Hepatocyte (in vitro differentiated cells): ENCODE results near the gene PRKAR1A. TPM values are rescaled to one million over a fixed set of nuclear protein-coding genes. Genes with fewer than 3 reads are reported as not detected.

Source experiments
- DNase-seq: peaks from one replicate; pipeline ENCODE4 v3.0.0-alpha.2; 2016; ENCODE audit warnings: low spot score
- H2AFZ ChIP-seq: fragments of 200-600 bp; sonication (generic); 2 replicates; pipeline ENCODE4 v1.6.0; 2016; ENCODE audit warnings: antibody characterized with exemption, mild to moderate bottlenecking
- H3K27ac ChIP-seq: fragments of 200-600 bp; sonication (generic); 2 replicates; pipeline ENCODE4 v1.5.1; 2016; ENCODE audit warnings: mild to moderate bottlenecking
- H3K27me3 ChIP-seq: fragments of 200-600 bp; sonication (generic); 2 replicates; pipeline ENCODE4 v1.6.1; 2016
- H3K36me3 ChIP-seq: fragments of 200-600 bp; sonication (generic); replicated peaks from 2 replicates; pipeline ENCODE4 v1.5.1; 2016; ENCODE audit warnings: low read depth; ENCODE audit not compliant: insufficient read depth
- H3K4me1 ChIP-seq: fragments of 200-600 bp; sonication (generic); 2 replicates; pipeline ENCODE4 v1.5.1; 2016; ENCODE audit warnings: mild to moderate bottlenecking, moderate library complexity; ENCODE audit not compliant: insufficient read depth
- H3K4me2 ChIP-seq: fragments of 200-600 bp; sonication (generic); 2 replicates; pipeline ENCODE4 v1.6.0; 2016
- H3K4me3 ChIP-seq: fragments of 200-600 bp; sonication (generic); 2 replicates; pipeline ENCODE4 v1.5.1; 2016; ENCODE audit warnings: mild to moderate bottlenecking
- H3K79me2 ChIP-seq: fragments of 200-600 bp; sonication (generic); 2 replicates; pipeline ENCODE4 v1.6.0; 2017; ENCODE audit warnings: mild to moderate bottlenecking
- H3K9me2 ChIP-seq: fragments of 200-600 bp; sonication (generic); replicated peaks from 2 replicates; pipeline ENCODE4 v1.6.0; 2017; ENCODE audit warnings: mild to moderate bottlenecking; ENCODE audit not compliant: insufficient read depth
- H3K9me3 ChIP-seq: fragments of 200-600 bp; sonication (generic); 2 replicates; pipeline ENCODE4 v1.5.1; 2016; ENCODE audit warnings: low read depth, mild to moderate bottlenecking
- H4K20me1 ChIP-seq: fragments of 200-600 bp; sonication (generic); 2 replicates; pipeline ENCODE4 v1.6.0; 2016; ENCODE audit warnings: mild to moderate bottlenecking; ENCODE audit not compliant: insufficient read depth, poor library complexity, severe bottlenecking
- EZH2 ChIP-seq: fragments of 200-600 bp; sonication (generic); IDR thresholded peaks from 2 replicates; pipeline ENCODE4 v1.6.1; 2016; ENCODE audit warnings: antibody characterized with exemption, mild to moderate bottlenecking, borderline replicate concordance
- EZH2phosphoT487 ChIP-seq: fragments of 200-600 bp; sonication (generic); IDR thresholded peaks from one replicate; pipeline ENCODE4 v1.6.1; 2018; ENCODE audit warnings: antibody characterized with exemption, mild to moderate bottlenecking, low read depth, moderate library complexity; ENCODE audit not compliant: unreplicated experiment, severe bottlenecking
- WGBS: methylation state at CpG from one replicate; pipeline ENCODE4 v1.1.6; 2016; ENCODE audit warnings: low lambda C conversion rate; ENCODE audit errors: missing lambda C conversion rate; 5-methylcytosine and 5-hydroxymethylcytosine counted together
- polyA plus RNA-seq: library from polyadenylated mRNA; unstranded; fragments of >200 nt; fragmentation: Nextera tagmentation; extraction: Ambion mirVana; gene quantifications from 2 replicates; pipeline ENCODE4 v1.2.1, GENCODE V29; 2016
- total RNA-seq: library from RNA; depleted of rRNA; stranded (reverse); fragments of >200 nt; gene quantifications from 2 replicates; pipeline ENCODE4 v1.2.3, GENCODE V29; 2014
- TF ChIP-seq, protein P1 (sequence below): fragments of 200-600 bp; sonication (generic); IDR thresholded peaks from 2 replicates; pipeline ENCODE4 v1.5.1; 2016; ENCODE audit warnings: antibody characterized with exemption, mild to moderate bottlenecking; ENCODE audit not compliant: poor library complexity

The PRKAR1A gene
- total and polyA plus RNA-seq, 2 experiments from 2014 or later, result 182 to 253 TPM

DNA sequence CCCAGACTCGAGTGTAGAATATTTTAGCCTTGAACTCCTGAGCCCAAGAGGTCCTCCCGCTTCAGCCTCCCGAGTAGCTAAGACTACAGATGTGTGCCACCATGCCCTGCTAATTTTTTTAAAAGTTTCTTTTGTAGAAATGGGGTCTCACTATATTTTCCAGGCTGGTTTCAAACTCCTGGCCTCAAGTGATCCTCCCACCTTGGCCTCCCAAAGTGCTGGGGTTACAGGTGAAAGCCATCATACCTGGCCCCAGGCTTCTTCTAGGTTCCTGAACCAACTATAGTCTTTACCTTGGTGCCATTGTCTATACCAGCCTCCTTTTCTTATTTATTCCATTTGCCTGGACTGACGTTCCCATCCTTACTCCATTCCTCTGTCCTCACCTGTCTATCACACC is 17.1 kb upstream of the PRKAR1A start:
- 94% methylated on average over 4 of the region's 4 CpGs for WGBS

DNA sequence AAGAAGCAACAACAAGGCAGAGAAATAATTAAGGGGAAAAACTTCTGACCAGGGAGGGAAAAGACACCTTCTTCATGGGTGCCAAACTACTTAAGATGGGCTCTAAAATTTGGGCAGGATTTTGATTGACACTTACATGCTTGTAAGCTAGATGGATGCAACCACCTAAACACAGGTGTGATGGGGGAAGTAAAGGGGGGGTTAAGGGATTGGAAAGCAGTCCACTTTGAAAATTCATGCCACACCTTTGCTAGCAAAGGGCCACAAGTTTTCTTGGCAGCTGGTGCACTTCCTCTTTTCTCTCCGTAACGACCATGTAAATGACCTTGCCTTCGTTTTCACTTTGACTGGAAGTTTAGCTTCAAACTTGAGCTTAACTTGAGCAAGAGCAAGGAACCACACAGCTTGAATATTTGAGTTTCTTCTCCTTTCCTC is 14.3 kb upstream of the PRKAR1A start:
- no peaks in the 10 kb centered on the region for H3K36me3 ChIP-seq

More for the DNA sequence above, 17.1 kb upstream of the PRKAR1A start:
- no peaks in the 10 kb centered on the region for H3K4me1 ChIP-seq
- H3K27ac ChIP-seq, result no peak overlapping the region
- no peak for DNase-seq
- H4K20me1 ChIP-seq, result no peaks in the 10 kb centered on the region
- no peaks in the 10 kb centered on the region for H3K9me2 ChIP-seq
- H2AFZ ChIP-seq, result no peak overlapping the region
- TF ChIP-seq EZH2, result no peak
- TF ChIP-seq, protein P1, sequence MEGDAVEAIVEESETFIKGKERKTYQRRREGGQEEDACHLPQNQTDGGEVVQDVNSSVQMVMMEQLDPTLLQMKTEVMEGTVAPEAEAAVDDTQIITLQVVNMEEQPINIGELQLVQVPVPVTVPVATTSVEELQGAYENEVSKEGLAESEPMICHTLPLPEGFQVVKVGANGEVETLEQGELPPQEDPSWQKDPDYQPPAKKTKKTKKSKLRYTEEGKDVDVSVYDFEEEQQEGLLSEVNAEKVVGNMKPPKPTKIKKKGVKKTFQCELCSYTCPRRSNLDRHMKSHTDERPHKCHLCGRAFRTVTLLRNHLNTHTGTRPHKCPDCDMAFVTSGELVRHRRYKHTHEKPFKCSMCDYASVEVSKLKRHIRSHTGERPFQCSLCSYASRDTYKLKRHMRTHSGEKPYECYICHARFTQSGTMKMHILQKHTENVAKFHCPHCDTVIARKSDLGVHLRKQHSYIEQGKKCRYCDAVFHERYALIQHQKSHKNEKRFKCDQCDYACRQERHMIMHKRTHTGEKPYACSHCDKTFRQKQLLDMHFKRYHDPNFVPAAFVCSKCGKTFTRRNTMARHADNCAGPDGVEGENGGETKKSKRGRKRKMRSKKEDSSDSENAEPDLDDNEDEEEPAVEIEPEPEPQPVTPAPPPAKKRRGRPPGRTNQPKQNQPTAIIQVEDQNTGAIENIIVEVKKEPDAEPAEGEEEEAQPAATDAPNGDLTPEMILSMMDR, result no peak
- H3K4me3 ChIP-seq, result no peak overlapping the region
- no peaks in the 10 kb centered on the region for H3K27me3 ChIP-seq
- H3K36me3 ChIP-seq, result no peaks in the 10 kb centered on the region
- H3K9me3 ChIP-seq, result no peaks in the 10 kb centered on the region
- no peak overlapping the region for H3K4me2 ChIP-seq
- no peaks in the 10 kb centered on the region for H3K79me2 ChIP-seq

DNA sequence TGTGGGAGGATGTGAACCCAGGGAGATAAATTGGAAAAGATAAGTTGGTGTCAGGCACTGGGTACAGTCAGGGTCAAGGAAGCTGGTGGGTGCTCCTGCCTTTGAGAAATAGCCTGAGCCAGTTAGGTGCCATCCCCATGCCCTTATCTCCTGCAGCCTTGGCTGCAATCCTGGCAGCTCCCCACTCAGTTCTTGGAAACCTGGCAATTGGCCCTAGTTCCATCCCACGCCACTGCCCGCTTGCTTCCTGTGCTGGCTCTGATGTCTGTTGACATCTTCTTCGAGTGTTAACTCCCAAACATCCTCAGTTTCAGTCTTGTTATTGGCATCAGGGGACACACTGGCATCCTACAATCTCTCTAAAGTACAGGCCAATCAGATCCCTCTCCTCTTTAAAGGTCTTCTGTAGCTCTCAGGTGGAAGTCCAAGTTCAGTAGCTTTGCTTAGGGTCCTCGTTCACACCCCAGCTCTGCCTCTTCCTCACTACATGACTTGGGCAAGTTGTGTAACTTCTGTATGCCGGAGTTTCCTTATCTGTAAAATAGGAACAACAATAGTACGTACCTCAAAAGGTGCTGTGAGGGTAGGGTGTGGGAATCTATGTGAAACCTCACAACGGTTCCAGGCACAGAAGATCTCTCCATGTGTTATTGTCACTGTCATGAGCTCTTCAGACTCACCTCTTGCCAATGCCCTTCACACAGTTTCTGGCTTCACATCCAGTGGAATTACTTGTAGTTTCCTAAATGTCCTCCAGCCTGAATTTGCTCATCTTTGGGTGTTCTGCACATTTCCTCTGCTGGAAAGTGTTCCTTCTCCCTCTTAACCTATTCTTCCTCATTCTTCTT is 13.5 kb upstream of the PRKAR1A start:
- H4K20me1 ChIP-seq, result no peaks in the 10 kb centered on the region
- H3K27ac ChIP-seq, result no peak overlapping the region
- 86% methylated on average over 7 of the region's 7 CpGs for WGBS

More for the DNA sequence above, 14.3 kb upstream of the PRKAR1A start:
- Histone ChIP-seq H3K9me3 (no peaks in the 10 kb centered on the region), H3K4me3 (no peak overlapping the region), H3K4me1 (no peaks in the 10 kb centered on the region), H3K9me2 (no peaks in the 10 kb centered on the region), H3K79me2 (no peaks in the 10 kb centered on the region), H4K20me1 (no peaks in the 10 kb centered on the region), H3K27ac (no peak overlapping the region), H2AFZ (no peak overlapping the region), H3K27me3 (no peaks in the 10 kb centered on the region), H3K4me2 (no peak overlapping the region)
- DNase-seq, result no peak
- WGBS, result 58% methylated on average over 3 of the region's 3 CpGs
- TF ChIP-seq EZH2 (no peak), EZH2phosphoT487 (no peak)
- TF ChIP-seq, protein P1, result no peak

More for the DNA sequence above, 13.5 kb upstream of the PRKAR1A start:
- H3K4me3 ChIP-seq, result no peak overlapping the region
- H3K9me3 ChIP-seq, result no peaks in the 10 kb centered on the region
- no peaks in the 10 kb centered on the region for H3K4me1 ChIP-seq
- no peaks in the 10 kb centered on the region for H3K36me3 ChIP-seq
- TF ChIP-seq, protein P1, result no peak
- TF ChIP-seq EZH2 (no peak), EZH2phosphoT487 (no peak)
- H3K27me3 ChIP-seq, result no peaks in the 10 kb centered on the region
- no peaks in the 10 kb centered on the region for H3K79me2 ChIP-seq
- H3K4me2 ChIP-seq, result no peak overlapping the region
- H3K9me2 ChIP-seq, result no peaks in the 10 kb centered on the region
- DNase-seq, result no peak
- H2AFZ ChIP-seq, result no peak overlapping the region
